Measurements from ENCODE around the gene ZNF746. TPM values are rescaled to one million over a fixed set of nuclear protein-coding genes. Genes with fewer than 3 reads are reported as not detected.

Gene ZNF746
- total and polyA plus RNA-seq, 9 of the 15 experiments (the other 6 are each of a cell fraction or from before 2014, with no cell fraction given) = 1.7 to 31.6 (median 13.3) TPM

DNA sequence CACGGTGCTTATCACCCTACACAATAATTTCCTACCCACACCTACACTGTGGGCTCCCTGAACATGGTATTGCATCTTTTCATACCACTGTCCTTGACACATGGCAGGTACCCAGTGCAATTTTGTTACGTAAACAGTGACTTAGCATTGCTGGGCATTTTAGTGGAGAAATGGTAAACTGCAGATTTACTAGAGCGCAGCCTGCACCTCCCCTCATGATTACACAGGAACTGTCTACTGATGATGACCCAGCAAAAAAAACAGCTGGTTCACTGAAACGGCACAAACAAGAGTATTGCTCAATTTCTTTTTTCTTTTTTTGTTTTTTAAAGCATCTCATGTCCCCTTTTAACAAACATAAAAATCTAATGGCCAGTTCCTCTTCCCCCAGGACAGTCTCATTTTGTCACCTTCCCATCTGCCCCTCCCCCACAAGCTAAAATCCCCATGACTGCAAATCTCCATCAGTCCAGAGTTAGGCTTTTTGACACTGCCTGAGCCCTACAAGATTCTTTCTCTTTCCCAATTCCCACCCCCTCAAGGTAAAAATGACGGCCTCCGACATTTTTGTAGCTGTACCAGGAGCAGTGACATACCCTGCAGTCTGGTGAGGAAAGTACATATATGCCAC lies 2.8 kb downstream of the ZNF746 start (continued):
- TF ChIP-seq, protein P1, sequence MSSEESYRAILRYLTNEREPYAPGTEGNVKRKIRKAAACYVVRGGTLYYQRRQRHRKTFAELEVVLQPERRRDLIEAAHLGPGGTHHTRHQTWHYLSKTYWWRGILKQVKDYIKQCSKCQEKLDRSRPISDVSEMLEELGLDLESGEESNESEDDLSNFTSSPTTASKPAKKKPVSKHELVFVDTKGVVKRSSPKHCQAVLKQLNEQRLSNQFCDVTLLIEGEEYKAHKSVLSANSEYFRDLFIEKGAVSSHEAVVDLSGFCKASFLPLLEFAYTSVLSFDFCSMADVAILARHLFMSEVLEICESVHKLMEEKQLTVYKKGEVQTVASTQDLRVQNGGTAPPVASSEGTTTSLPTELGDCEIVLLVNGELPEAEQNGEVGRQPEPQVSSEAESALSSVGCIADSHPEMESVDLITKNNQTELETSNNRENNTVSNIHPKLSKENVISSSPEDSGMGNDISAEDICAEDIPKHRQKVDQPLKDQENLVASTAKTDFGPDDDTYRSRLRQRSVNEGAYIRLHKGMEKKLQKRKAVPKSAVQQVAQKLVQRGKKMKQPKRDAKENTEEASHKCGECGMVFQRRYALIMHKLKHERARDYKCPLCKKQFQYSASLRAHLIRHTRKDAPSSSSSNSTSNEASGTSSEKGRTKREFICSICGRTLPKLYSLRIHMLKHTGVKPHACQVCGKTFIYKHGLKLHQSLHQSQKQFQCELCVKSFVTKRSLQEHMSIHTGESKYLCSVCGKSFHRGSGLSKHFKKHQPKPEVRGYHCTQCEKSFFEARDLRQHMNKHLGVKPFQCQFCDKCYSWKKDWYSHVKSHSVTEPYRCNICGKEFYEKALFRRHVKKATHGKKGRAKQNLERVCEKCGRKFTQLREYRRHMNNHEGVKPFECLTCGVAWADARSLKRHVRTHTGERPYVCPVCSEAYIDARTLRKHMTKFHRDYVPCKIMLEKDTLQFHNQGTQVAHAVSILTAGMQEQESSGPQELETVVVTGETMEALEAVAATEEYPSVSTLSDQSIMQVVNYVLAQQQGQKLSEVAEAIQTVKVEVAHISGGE (CRISPR knock-in tag; IDR thresholded peaks at IDR 0.05) = no peak; a peak in 1 of 6 replicates
- TF ChIP-seq ZNF197 (CRISPR knock-in tag; IDR thresholded peaks at IDR 0.05; ENCODE audit: low read depth) = no peak
- no peak for TF ChIP-seq HLTF (IDR thresholded peaks at IDR 0.05)
- no peak for TF ChIP-seq ZNF707 (CRISPR knock-in tag; conservative IDR thresholded peaks at IDR 0.05)
- no peak for TF ChIP-seq ELF1 (tag; IDR thresholded peaks at IDR 0.05)
- TF ChIP-seq FOXA1 (IDR thresholded peaks at IDR 0.05; ENCODE audit: borderline replicate concordance) = no peak
- no peak for TF ChIP-seq NFYB (IDR thresholded peaks at IDR 0.05; ENCODE audit: extremely low read depth, insufficient read length)
- TF ChIP-seq, protein P2, sequence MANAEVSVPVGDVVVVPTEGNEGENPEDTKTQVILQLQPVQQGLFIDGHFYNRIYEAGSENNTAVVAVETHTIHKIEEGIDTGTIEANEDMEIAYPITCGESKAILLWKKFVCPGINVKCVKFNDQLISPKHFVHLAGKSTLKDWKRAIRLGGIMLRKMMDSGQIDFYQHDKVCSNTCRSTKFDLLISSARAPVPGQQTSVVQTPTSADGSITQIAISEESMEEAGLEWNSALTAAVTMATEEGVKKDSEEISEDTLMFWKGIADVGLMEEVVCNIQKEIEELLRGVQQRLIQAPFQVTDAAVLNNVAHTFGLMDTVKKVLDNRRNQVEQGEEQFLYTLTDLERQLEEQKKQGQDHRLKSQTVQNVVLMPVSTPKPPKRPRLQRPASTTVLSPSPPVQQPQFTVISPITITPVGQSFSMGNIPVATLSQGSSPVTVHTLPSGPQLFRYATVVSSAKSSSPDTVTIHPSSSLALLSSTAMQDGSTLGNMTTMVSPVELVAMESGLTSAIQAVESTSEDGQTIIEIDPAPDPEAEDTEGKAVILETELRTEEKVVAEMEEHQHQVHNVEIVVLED (CRISPR knock-in tag; IDR thresholded peaks at IDR 0.05) = no peak
- TF ChIP-seq, protein P3, sequence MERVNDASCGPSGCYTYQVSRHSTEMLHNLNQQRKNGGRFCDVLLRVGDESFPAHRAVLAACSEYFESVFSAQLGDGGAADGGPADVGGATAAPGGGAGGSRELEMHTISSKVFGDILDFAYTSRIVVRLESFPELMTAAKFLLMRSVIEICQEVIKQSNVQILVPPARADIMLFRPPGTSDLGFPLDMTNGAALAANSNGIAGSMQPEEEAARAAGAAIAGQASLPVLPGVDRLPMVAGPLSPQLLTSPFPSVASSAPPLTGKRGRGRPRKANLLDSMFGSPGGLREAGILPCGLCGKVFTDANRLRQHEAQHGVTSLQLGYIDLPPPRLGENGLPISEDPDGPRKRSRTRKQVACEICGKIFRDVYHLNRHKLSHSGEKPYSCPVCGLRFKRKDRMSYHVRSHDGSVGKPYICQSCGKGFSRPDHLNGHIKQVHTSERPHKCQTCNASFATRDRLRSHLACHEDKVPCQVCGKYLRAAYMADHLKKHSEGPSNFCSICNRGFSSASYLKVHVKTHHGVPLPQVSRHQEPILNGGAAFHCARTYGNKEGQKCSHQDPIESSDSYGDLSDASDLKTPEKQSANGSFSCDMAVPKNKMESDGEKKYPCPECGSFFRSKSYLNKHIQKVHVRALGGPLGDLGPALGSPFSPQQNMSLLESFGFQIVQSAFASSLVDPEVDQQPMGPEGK (CRISPR knock-in tag; IDR thresholded peaks at IDR 0.05; ENCODE audit: borderline replicate concordance) = no peak
- TF ChIP-seq ZNF408 (CRISPR knock-in tag; IDR thresholded peaks at IDR 0.05; ENCODE audit: low read depth) = no peak
- no peak for TF ChIP-seq STAT5B (CRISPR knock-in tag; IDR thresholded peaks at IDR 0.05)
- no peak for TF ChIP-seq PCBP1 (IDR thresholded peaks at IDR 0.05; ENCODE audit: low read depth, low read length, poor library complexity, severe bottlenecking)
- no peak for TF ChIP-seq HMG20A (CRISPR knock-in tag; conservative IDR thresholded peaks at IDR 0.05)
- TF ChIP-seq RFX7 (CRISPR knock-in tag; IDR thresholded peaks at IDR 0.05) = no peak
- TF ChIP-seq, protein P4, sequence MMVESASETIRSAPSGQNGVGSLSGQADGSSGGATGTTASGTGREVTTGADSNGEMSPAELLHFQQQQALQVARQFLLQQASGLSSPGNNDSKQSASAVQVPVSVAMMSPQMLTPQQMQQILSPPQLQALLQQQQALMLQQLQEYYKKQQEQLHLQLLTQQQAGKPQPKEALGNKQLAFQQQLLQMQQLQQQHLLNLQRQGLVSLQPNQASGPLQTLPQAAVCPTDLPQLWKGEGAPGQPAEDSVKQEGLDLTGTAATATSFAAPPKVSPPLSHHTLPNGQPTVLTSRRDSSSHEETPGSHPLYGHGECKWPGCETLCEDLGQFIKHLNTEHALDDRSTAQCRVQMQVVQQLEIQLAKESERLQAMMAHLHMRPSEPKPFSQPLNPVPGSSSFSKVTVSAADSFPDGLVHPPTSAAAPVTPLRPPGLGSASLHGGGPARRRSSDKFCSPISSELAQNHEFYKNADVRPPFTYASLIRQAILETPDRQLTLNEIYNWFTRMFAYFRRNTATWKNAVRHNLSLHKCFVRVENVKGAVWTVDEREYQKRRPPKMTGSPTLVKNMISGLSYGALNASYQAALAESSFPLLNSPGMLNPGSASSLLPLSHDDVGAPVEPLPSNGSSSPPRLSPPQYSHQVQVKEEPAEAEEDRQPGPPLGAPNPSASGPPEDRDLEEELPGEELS (CRISPR knock-in tag; IDR thresholded peaks at IDR 0.05; ENCODE audit: borderline replicate concordance) = no peak
- TF ChIP-seq DNMT1 (IDR thresholded peaks at IDR 0.05) = no peak
- no peak for TF ChIP-seq ZNF586 (CRISPR knock-in tag; conservative IDR thresholded peaks at IDR 0.05)
- no peak for TF ChIP-seq ZNF778 (CRISPR knock-in tag; IDR thresholded peaks at IDR 0.05)

All from K562 (cell line).